Measurements from ENCODE around the gene IGFBP7. TPM values are rescaled to one million over a fixed set of nuclear protein-coding genes. Genes with fewer than 3 reads are reported as not detected.

IGFBP7 gene
- total and polyA plus RNA-seq, 10 of the 15 experiments (the other 5 are each of a cell fraction or from before 2014, with no cell fraction given) = 0.69 to 1.9 (median 1.4) TPM; not detected in 5

GRCh38 chr4:57100979-57101651, 9.1 kb downstream of the IGFBP7 start:
- ChIA-PET CTCF (no interaction called here), POLR2A (no interaction called here), RAD21 (ENCODE audit: unreplicated experiment) (no interaction called here), SMC1A (ENCODE audit: uncharacterized antibody, unreplicated experiment) (no interaction called here)
- no peak overlapping the region for H3K27ac ChIP-seq (ENCODE audit: control insufficient read depth, insufficient read depth)
- FAIRE-seq = no peak
- 10% methylated on average over 4 of the region's 4 CpGs for WGBS (ENCODE audit: insufficient coverage, insufficient replicate concordance, low lambda C conversion rate, missing lambda C conversion rate)
- H3K4me2 ChIP-seq (ENCODE audit: control insufficient read depth, insufficient read depth) = no peak overlapping the region
- no peak for DNase-seq (ENCODE audit: low read depth, low spot score)
- in situ Hi-C loops (cut with MboI) = no loop called here
- BruUV-seq (replicated peaks) = no TSS peak
- H3K36me3 ChIP-seq (ENCODE audit: control insufficient read depth in 2 of 2, insufficient read depth in 2 of 2, low read length in 1 of 2) = no peaks in the 10 kb centered on the region
- TF ChIP-seq BHLHE40 (IDR thresholded peaks at IDR 0.05; ENCODE audit: borderline replicate concordance in 1 of 2, low read depth in 2 of 2, low read length in 1 of 2) (no peak), E2F8 (IDR thresholded peaks at IDR 0.05; ENCODE audit: low read depth, partially characterized antibody) (no peak), EED (IDR thresholded peaks at IDR 0.05; ENCODE audit: low read depth) (no peak), IRF5 (IDR thresholded peaks at IDR 0.05; ENCODE audit: borderline replicate concordance) (no peak), NFIC (IDR thresholded peaks at IDR 0.05; ENCODE audit: low read depth, low read length) (no peak), SRF (IDR thresholded peaks at IDR 0.05; ENCODE audit: low read depth in 2 of 2, low read length in 2 of 2) (no peak), TCF7 (IDR thresholded peaks at IDR 0.05; ENCODE audit: borderline replicate concordance) (no peak), LARP7 (IDR thresholded peaks at IDR 0.05) (no peak), SUZ12 (IDR thresholded peaks at IDR 0.05; ENCODE audit: unreplicated experiment) (no peak), ESRRA (IDR thresholded peaks at IDR 0.05; ENCODE audit: low read length) (no peak), NR2C1 (IDR thresholded peaks at IDR 0.05) (no peak)
- no peaks in the 10 kb centered on the region for H3K79me2 ChIP-seq (ENCODE audit: control insufficient read depth, insufficient read depth, low read length)
- ATAC-seq = no peak
- peaks cover 0 to 5% of the 10 kb centered on the region in 2 experiments; a peak in 3 of 4 replicates for H3K27me3 ChIP-seq (replicated peaks in 1 of 2; ENCODE audit: control insufficient read depth in 2 of 2, insufficient read depth in 2 of 2, low read length in 1 of 2)
- H3K4me1 ChIP-seq (ENCODE audit: control insufficient read depth, insufficient read depth, low read length) = no peaks in the 10 kb centered on the region
- H4K20me1 ChIP-seq (ENCODE audit: control insufficient read depth, insufficient read depth) = no peaks in the 10 kb centered on the region
- no peak overlapping the region for H3K9ac ChIP-seq (ENCODE audit: control insufficient read depth, insufficient read depth, low read length)
- intact Hi-C loops (cut with micrococcal nuclease; ENCODE audit: unreplicated experiment) = no loop called here
- H3K9me3 ChIP-seq (replicated peaks; ENCODE audit: control insufficient read depth, insufficient read depth, low read length) = no peaks in the 10 kb centered on the region
- H2AFZ ChIP-seq (ENCODE audit: control insufficient read depth, low read depth, low read length) = no peak overlapping the region
- H3K4me3 ChIP-seq = no peak overlapping the region

Measured in GM12878 (cell line).